CD14-positive monocyte (primary cell): ENCODE results near the gene P4HA2. TPM values are rescaled to one million over a fixed set of nuclear protein-coding genes. Genes with fewer than 3 reads are reported as not detected.

ENCODE experiments used
- DNase-seq, 3 donors: peaks; one replicate each; pipeline ENCODE4 v3.0.0-alpha.2; 2011 to 2022
- H2AFZ ChIP-seq: 2 replicates; pipeline ENCODE4 v1.6.0; 2012; ENCODE audit warnings: mild to moderate bottlenecking, low read depth, low read length, inconsistent platforms; ENCODE audit not compliant: insufficient read depth, poor library complexity, severe bottlenecking
- H3K27ac ChIP-seq, 2 donors: 1 replicate in 1 of 2; 2 replicates in 1 of 2; pipeline ENCODE4 v1.5.1; 2012 to 2013; ENCODE audit warnings: low read length in 2 of 2, control low read depth in 1 of 2, inconsistent platforms in 1 of 2, low read depth in 1 of 2, mild to moderate bottlenecking in 1 of 2
- H3K27me3 ChIP-seq, 2 donors: one replicate each; pipeline versions ENCODE4 v1.6.0 to v1.6.1; 2011 to 2013; ENCODE audit warnings: low read length in 2 of 2; ENCODE audit not compliant: control insufficient read depth in 2 of 2, insufficient read depth in 2 of 2
- H3K36me3 ChIP-seq, 2 donors: replicated peaks in 1 of 2; 1 replicate in 1 of 2; 2 replicates in 1 of 2; pipeline versions ENCODE4 v1.5.1 to v1.6.1; 2012 to 2013; ENCODE audit warnings: low read length in 2 of 2, control low read depth in 1 of 2, inconsistent platforms in 1 of 2, mild to moderate bottlenecking in 1 of 2; ENCODE audit not compliant: insufficient read depth in 2 of 2, control insufficient read depth in 1 of 2
- H3K4me1 ChIP-seq, 2 donors: 1 replicate in 1 of 2; 2 replicates in 1 of 2; pipeline versions ENCODE4 v1.5.1 to v1.6.1; 2012 to 2013; ENCODE audit warnings: low read length in 2 of 2, control low read depth in 1 of 2, inconsistent platforms in 1 of 2, mild to moderate bottlenecking in 1 of 2, moderate library complexity in 1 of 2; ENCODE audit not compliant: insufficient read depth in 2 of 2, control insufficient read depth in 1 of 2
- H3K4me2 ChIP-seq: replicated peaks from 2 replicates; pipeline ENCODE3; 2012; ENCODE audit warnings: low read length, moderate library complexity, mild to moderate bottlenecking; ENCODE audit not compliant: poor library complexity, severe bottlenecking; ENCODE audit errors: extremely low read depth
- H3K4me3 ChIP-seq, 3 experiments: fragments of 200-600 bp in 1 of 3; sonication (generic) in 1 of 3; replicated peaks in 1 of 3; 1 replicate in 2 of 3; 2 replicates in 1 of 3; pipeline ENCODE4 v1.5.1; 2011 to 2013; ENCODE audit warnings: low read length in 3 of 3, mild to moderate bottlenecking in 3 of 3, control low read depth in 2 of 3, low read depth in 2 of 3, inconsistent platforms in 1 of 3, moderate library complexity in 1 of 3
- H3K79me2 ChIP-seq: 2 replicates; pipeline ENCODE4 v1.6.0; 2012; ENCODE audit warnings: mild to moderate bottlenecking, control low read depth, inconsistent platforms, low read length, moderate library complexity; ENCODE audit not compliant: insufficient read depth
- H3K9ac ChIP-seq: 2 replicates; pipeline ENCODE4 v1.6.0; 2017; ENCODE audit warnings: low read length, mild to moderate bottlenecking; ENCODE audit not compliant: insufficient read depth, poor library complexity, severe bottlenecking
- H3K9me3 ChIP-seq, 2 donors: replicated peaks in 1 of 2; 1 replicate in 1 of 2; 2 replicates in 1 of 2; pipeline versions ENCODE4 v1.5.1 to v1.6.1; 2012 to 2013; ENCODE audit warnings: low read length in 2 of 2, control low read depth in 1 of 2; ENCODE audit not compliant: control insufficient read depth in 1 of 2, insufficient read depth in 1 of 2
- H4K20me1 ChIP-seq: 2 replicates; pipeline ENCODE4 v1.6.0; 2012; ENCODE audit warnings: mild to moderate bottlenecking, low read length, control low read depth, moderate library complexity; ENCODE audit not compliant: insufficient read depth
- H3K27ac Mint-ChIP-seq, 7 donors: one replicate each; pipeline ENCODE4 v1.8.0; 2020; ENCODE audit warnings: mild to moderate bottlenecking in 7 of 7, mixed read lengths in 7 of 7, moderate library complexity in 6 of 7, inconsistent platforms in 2 of 7
- H3K27me3 Mint-ChIP-seq, 3 donors: one replicate each; pipeline ENCODE4 v1.8.0; 2021 to 2022; ENCODE audit warnings: low read depth in 3 of 3, mild to moderate bottlenecking in 3 of 3, mixed read lengths in 3 of 3, moderate library complexity in 3 of 3, inconsistent platforms in 1 of 3
- H3K36me3 Mint-ChIP-seq, 2 donors: one replicate each; pipeline ENCODE4 v1.8.0; 2020; ENCODE audit warnings: mixed read lengths in 2 of 2, inconsistent platforms in 1 of 2, mild to moderate bottlenecking in 1 of 2
- H3K4me1 Mint-ChIP-seq: one replicate; pipeline ENCODE4 v1.8.0; 2020; ENCODE audit warnings: mild to moderate bottlenecking, mixed read lengths
- H3K4me3 Mint-ChIP-seq, 2 donors: one replicate each; pipeline ENCODE4 v1.8.0; 2020; ENCODE audit warnings: mild to moderate bottlenecking in 2 of 2, mixed read lengths in 2 of 2, moderate library complexity in 1 of 2
- H3K9me3 Mint-ChIP-seq, 7 donors: one replicate each; pipeline ENCODE4 v1.8.0; 2020 to 2022; ENCODE audit warnings: mixed read lengths in 7 of 7, mild to moderate bottlenecking in 6 of 7, moderate library complexity in 6 of 7, inconsistent platforms in 2 of 7
- CTCF ChIP-seq: fragments of 200-600 bp; IDR thresholded peaks from one replicate; pipeline ENCODE4 v1.8.0; 2022; ENCODE audit warnings: antibody characterized with exemption, mild to moderate bottlenecking
- WGBS: methylation state at CpG from one replicate; pipeline ENCODE4 v1.1.5; 2013; ENCODE audit warnings: missing lambda C conversion rate; ENCODE audit not compliant: insufficient coverage; 5-methylcytosine and 5-hydroxymethylcytosine counted together
- intact Hi-C, 2 donors: fragments of 100-400 bp; cut with micrococcal nuclease; formaldehyde crosslinking; loops; one replicate each; pipeline versions ENCODE4 v1.15.0 to v1.15.1; 2023
- polyA plus RNA-seq, 3 donors: library from polyadenylated mRNA; depleted of rRNA in 1 of 3; unstranded in 2 of 3; stranded (reverse) in 1 of 3; fragments of 300-500 nt in 2 of 3; fragments of >200 nt in 1 of 3; fragmentation: Illumina TruSeq in 2 of 3; gene quantifications; 1 replicate in 2 of 3; 2 replicates in 1 of 3; pipeline ENCODE4 v1.2.3, GENCODE V29; 2012 to 2021

The P4HA2 gene
- polyA plus RNA-seq, 3 donors: 0.12 to 0.99 (median 0.45) TPM

- Histone ChIP-seq H3K36me3 (no peaks in the 10 kb centered on the region), H2AFZ (no peak overlapping the region), H3K9ac (no peak overlapping the region), H3K79me2 (no peaks in the 10 kb centered on the region), H3K4me2 (no peak overlapping the region), H3K27me3 (no peaks in the 10 kb centered on the region), H3K27ac (no peak overlapping the region), H3K4me3 (no peak overlapping the region), H3K9me3 (no peaks in the 10 kb centered on the region), H4K20me1 (no peaks in the 10 kb centered on the region), H3K4me1 (no peaks in the 10 kb centered on the region)
- no peaks in the 10 kb centered on the region for H3K4me1 Mint-ChIP-seq
- TF ChIP-seq CTCF: no peak
- intact Hi-C loops: no loop called here
- H3K36me3 Mint-ChIP-seq: no peaks in the 10 kb centered on the region
- no peaks in the 10 kb centered on the region for H3K9me3 Mint-ChIP-seq
- H3K27ac Mint-ChIP-seq: no peak overlapping the region
- DNase-seq: no peak
- H3K4me3 Mint-ChIP-seq: no peak overlapping the region
- H3K27me3 Mint-ChIP-seq: peaks cover 7% of the 10 kb centered on the region in 3 donors
- 100% methylated on average over 1 of the region's 3 CpGs for WGBS
These were observed 7.7 kb upstream of the P4HA2 start for GRCh38 chr5:132235340-132235739.

- Histone ChIP-seq H3K36me3 (no peaks in the 10 kb centered on the region), H3K4me1 (no peaks in the 10 kb centered on the region), H3K79me2 (no peaks in the 10 kb centered on the region), H3K4me2 (no peak overlapping the region), H3K27ac (no peak overlapping the region), H3K9me3 (no peaks in the 10 kb centered on the region), H4K20me1 (no peaks in the 10 kb centered on the region), H2AFZ (no peak overlapping the region), H3K9ac (no peak overlapping the region), H3K27me3 (no peaks in the 10 kb centered on the region), H3K4me3 (no peak overlapping the region)
- TF ChIP-seq CTCF: no peak
- no CpG with 5 or more reads among the region's 2 CpGs for WGBS
- Mint-ChIP-seq H3K9me3 (no peaks in the 10 kb centered on the region), H3K36me3 (no peaks in the 10 kb centered on the region), H3K27me3 (peaks cover 7 to 10% (median 9%) of the 10 kb centered on the region in 3 donors), H3K4me1 (peaks cover 4% of the 10 kb centered on the region), H3K4me3 (no peak overlapping the region), H3K27ac (no peak overlapping the region)
- intact Hi-C loops: no loop called here
- no peak for DNase-seq
These were observed 7.0 kb upstream of the P4HA2 start for GRCh38 chr5:132234684-132235062.
